CD14-positive monocyte (primary cell): ENCODE measurements around the gene TRDN. TPM values are rescaled to one million over a fixed set of nuclear protein-coding genes. Genes with fewer than 3 reads are reported as not detected.

Source experiments
- DNase-seq, 3 donors: peaks; one replicate each; pipeline ENCODE4 v3.0.0-alpha.2; 2011 to 2022
- H2AFZ ChIP-seq: 2 replicates; pipeline ENCODE4 v1.6.0; 2012; ENCODE audit warnings: mild to moderate bottlenecking, low read depth, low read length, inconsistent platforms; ENCODE audit not compliant: insufficient read depth, poor library complexity, severe bottlenecking
- H3K27ac ChIP-seq, 2 donors: 1 replicate in 1 of 2; 2 replicates in 1 of 2; pipeline ENCODE4 v1.5.1; 2012 to 2013; ENCODE audit warnings: low read length in 2 of 2, control low read depth in 1 of 2, inconsistent platforms in 1 of 2, low read depth in 1 of 2, mild to moderate bottlenecking in 1 of 2
- H3K27me3 ChIP-seq, 2 donors: one replicate each; pipeline versions ENCODE4 v1.6.0 to v1.6.1; 2011 to 2013; ENCODE audit warnings: low read length in 2 of 2; ENCODE audit not compliant: control insufficient read depth in 2 of 2, insufficient read depth in 2 of 2
- H3K36me3 ChIP-seq, 2 donors: replicated peaks in 1 of 2; 1 replicate in 1 of 2; 2 replicates in 1 of 2; pipeline versions ENCODE4 v1.5.1 to v1.6.1; 2012 to 2013; ENCODE audit warnings: low read length in 2 of 2, control low read depth in 1 of 2, inconsistent platforms in 1 of 2, mild to moderate bottlenecking in 1 of 2; ENCODE audit not compliant: insufficient read depth in 2 of 2, control insufficient read depth in 1 of 2
- H3K4me1 ChIP-seq, 2 donors: 1 replicate in 1 of 2; 2 replicates in 1 of 2; pipeline versions ENCODE4 v1.5.1 to v1.6.1; 2012 to 2013; ENCODE audit warnings: low read length in 2 of 2, control low read depth in 1 of 2, inconsistent platforms in 1 of 2, mild to moderate bottlenecking in 1 of 2, moderate library complexity in 1 of 2; ENCODE audit not compliant: insufficient read depth in 2 of 2, control insufficient read depth in 1 of 2
- H3K4me2 ChIP-seq: replicated peaks from 2 replicates; pipeline ENCODE3; 2012; ENCODE audit warnings: low read length, moderate library complexity, mild to moderate bottlenecking; ENCODE audit not compliant: poor library complexity, severe bottlenecking; ENCODE audit errors: extremely low read depth
- H3K4me3 ChIP-seq, 3 experiments: fragments of 200-600 bp in 1 of 3; sonication (generic) in 1 of 3; replicated peaks in 1 of 3; 1 replicate in 2 of 3; 2 replicates in 1 of 3; pipeline ENCODE4 v1.5.1; 2011 to 2013; ENCODE audit warnings: low read length in 3 of 3, mild to moderate bottlenecking in 3 of 3, control low read depth in 2 of 3, low read depth in 2 of 3, inconsistent platforms in 1 of 3, moderate library complexity in 1 of 3
- H3K79me2 ChIP-seq: 2 replicates; pipeline ENCODE4 v1.6.0; 2012; ENCODE audit warnings: mild to moderate bottlenecking, control low read depth, inconsistent platforms, low read length, moderate library complexity; ENCODE audit not compliant: insufficient read depth
- H3K9ac ChIP-seq: 2 replicates; pipeline ENCODE4 v1.6.0; 2017; ENCODE audit warnings: low read length, mild to moderate bottlenecking; ENCODE audit not compliant: insufficient read depth, poor library complexity, severe bottlenecking
- H3K9me3 ChIP-seq, 2 donors: replicated peaks in 1 of 2; 1 replicate in 1 of 2; 2 replicates in 1 of 2; pipeline versions ENCODE4 v1.5.1 to v1.6.1; 2012 to 2013; ENCODE audit warnings: low read length in 2 of 2, control low read depth in 1 of 2; ENCODE audit not compliant: control insufficient read depth in 1 of 2, insufficient read depth in 1 of 2
- H4K20me1 ChIP-seq: 2 replicates; pipeline ENCODE4 v1.6.0; 2012; ENCODE audit warnings: mild to moderate bottlenecking, low read length, control low read depth, moderate library complexity; ENCODE audit not compliant: insufficient read depth
- H3K27ac Mint-ChIP-seq, 7 donors: one replicate each; pipeline ENCODE4 v1.8.0; 2020; ENCODE audit warnings: mild to moderate bottlenecking in 7 of 7, mixed read lengths in 7 of 7, moderate library complexity in 6 of 7, inconsistent platforms in 2 of 7
- H3K27me3 Mint-ChIP-seq, 3 donors: one replicate each; pipeline ENCODE4 v1.8.0; 2021 to 2022; ENCODE audit warnings: low read depth in 3 of 3, mild to moderate bottlenecking in 3 of 3, mixed read lengths in 3 of 3, moderate library complexity in 3 of 3, inconsistent platforms in 1 of 3
- H3K36me3 Mint-ChIP-seq, 2 donors: one replicate each; pipeline ENCODE4 v1.8.0; 2020; ENCODE audit warnings: mixed read lengths in 2 of 2, inconsistent platforms in 1 of 2, mild to moderate bottlenecking in 1 of 2
- H3K4me1 Mint-ChIP-seq: one replicate; pipeline ENCODE4 v1.8.0; 2020; ENCODE audit warnings: mild to moderate bottlenecking, mixed read lengths
- H3K4me3 Mint-ChIP-seq, 2 donors: one replicate each; pipeline ENCODE4 v1.8.0; 2020; ENCODE audit warnings: mild to moderate bottlenecking in 2 of 2, mixed read lengths in 2 of 2, moderate library complexity in 1 of 2
- H3K9me3 Mint-ChIP-seq, 7 donors: one replicate each; pipeline ENCODE4 v1.8.0; 2020 to 2022; ENCODE audit warnings: mixed read lengths in 7 of 7, mild to moderate bottlenecking in 6 of 7, moderate library complexity in 6 of 7, inconsistent platforms in 2 of 7
- WGBS: methylation state at CpG from one replicate; pipeline ENCODE4 v1.1.5; 2013; ENCODE audit warnings: missing lambda C conversion rate; ENCODE audit not compliant: insufficient coverage; 5-methylcytosine and 5-hydroxymethylcytosine counted together
- intact Hi-C, 2 donors: fragments of 100-400 bp; cut with micrococcal nuclease; formaldehyde crosslinking; loops; one replicate each; pipeline versions ENCODE4 v1.15.0 to v1.15.1; 2023
- polyA plus RNA-seq, 3 donors: library from polyadenylated mRNA; depleted of rRNA in 1 of 3; unstranded in 2 of 3; stranded (reverse) in 1 of 3; fragments of 300-500 nt in 2 of 3; fragments of >200 nt in 1 of 3; fragmentation: Illumina TruSeq in 2 of 3; gene quantifications; 1 replicate in 2 of 3; 2 replicates in 1 of 3; pipeline ENCODE4 v1.2.3, GENCODE V29; 2012 to 2021
- TF ChIP-seq, protein P1 (sequence below): fragments of 200-600 bp; IDR thresholded peaks from one replicate; pipeline ENCODE4 v1.8.0; 2022; ENCODE audit warnings: antibody characterized with exemption, mild to moderate bottlenecking

The TRDN gene
- polyA plus RNA-seq, 3 donors = not detected

DNA sequence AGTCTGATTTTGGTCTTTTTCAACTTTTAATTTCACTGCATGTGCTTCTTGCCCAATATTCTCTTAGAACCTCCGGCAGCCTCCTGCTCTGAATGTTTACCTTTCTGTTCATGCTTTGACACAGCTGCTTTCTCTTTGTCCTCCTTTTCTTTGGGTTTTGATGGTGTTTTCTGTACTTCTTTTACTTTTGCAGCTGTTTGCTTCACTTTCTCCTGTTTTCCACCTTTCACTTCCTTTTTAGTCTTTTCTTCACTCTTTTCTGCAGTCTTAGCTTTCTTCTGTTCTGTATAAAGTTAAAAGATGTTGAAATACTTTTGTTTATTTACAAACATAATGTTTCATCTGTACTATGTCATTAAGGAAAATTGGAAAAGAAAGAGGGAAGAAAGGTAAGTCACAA lies 133.1 kb downstream of the TRDN start:
- Mint-ChIP-seq H3K27ac (no peak overlapping the region), H3K9me3 (peaks cover 0 to 2% (median 0%) of the 10 kb centered on the region in 7 donors), H3K36me3 (no peaks in the 10 kb centered on the region), H3K4me3 (no peak overlapping the region), H3K27me3 (no peaks in the 10 kb centered on the region), H3K4me1 (no peaks in the 10 kb centered on the region)
- H3K79me2 ChIP-seq = no peaks in the 10 kb centered on the region
- H3K27me3 ChIP-seq = no peaks in the 10 kb centered on the region
- H3K9me3 ChIP-seq = no peaks in the 10 kb centered on the region
- H4K20me1 ChIP-seq = no peaks in the 10 kb centered on the region
- TF ChIP-seq, protein P1, sequence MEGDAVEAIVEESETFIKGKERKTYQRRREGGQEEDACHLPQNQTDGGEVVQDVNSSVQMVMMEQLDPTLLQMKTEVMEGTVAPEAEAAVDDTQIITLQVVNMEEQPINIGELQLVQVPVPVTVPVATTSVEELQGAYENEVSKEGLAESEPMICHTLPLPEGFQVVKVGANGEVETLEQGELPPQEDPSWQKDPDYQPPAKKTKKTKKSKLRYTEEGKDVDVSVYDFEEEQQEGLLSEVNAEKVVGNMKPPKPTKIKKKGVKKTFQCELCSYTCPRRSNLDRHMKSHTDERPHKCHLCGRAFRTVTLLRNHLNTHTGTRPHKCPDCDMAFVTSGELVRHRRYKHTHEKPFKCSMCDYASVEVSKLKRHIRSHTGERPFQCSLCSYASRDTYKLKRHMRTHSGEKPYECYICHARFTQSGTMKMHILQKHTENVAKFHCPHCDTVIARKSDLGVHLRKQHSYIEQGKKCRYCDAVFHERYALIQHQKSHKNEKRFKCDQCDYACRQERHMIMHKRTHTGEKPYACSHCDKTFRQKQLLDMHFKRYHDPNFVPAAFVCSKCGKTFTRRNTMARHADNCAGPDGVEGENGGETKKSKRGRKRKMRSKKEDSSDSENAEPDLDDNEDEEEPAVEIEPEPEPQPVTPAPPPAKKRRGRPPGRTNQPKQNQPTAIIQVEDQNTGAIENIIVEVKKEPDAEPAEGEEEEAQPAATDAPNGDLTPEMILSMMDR = no peak
- H3K27ac ChIP-seq = no peak overlapping the region
- no peaks in the 10 kb centered on the region for H3K4me1 ChIP-seq
- H3K4me3 ChIP-seq = no peak overlapping the region
- intact Hi-C loops = no loop called here
- no peaks in the 10 kb centered on the region for H3K36me3 ChIP-seq
- WGBS = no CpG with 5 or more reads among the region's 1 CpG
- H3K4me2 ChIP-seq = no peak overlapping the region
- H2AFZ ChIP-seq = no peak overlapping the region
- H3K9ac ChIP-seq = no peak overlapping the region
- DNase-seq = no peak

DNA sequence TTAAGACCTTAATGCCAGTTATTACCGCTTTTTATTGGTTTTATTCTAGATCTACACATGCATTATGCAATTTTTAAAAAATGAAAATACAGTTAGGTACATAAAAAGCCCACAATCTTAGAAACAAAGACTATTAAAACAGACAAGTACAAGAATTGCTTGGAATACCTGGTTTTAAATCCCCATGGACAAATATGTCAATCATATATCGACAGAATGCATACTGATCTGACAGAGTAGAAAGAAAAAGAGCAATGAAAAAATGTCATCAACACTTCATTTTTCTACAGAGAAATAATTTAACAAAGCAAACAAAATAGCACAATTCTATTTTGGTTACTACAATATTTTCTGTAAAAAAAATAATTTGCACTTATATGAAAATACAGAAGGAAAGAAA lies 139.7 kb downstream of the TRDN start:
- no peak for DNase-seq
- H3K27me3 Mint-ChIP-seq = no peaks in the 10 kb centered on the region

More for the DNA sequence above, 139.7 kb downstream of the TRDN start:
- H3K27me3 ChIP-seq = no peaks in the 10 kb centered on the region
- peaks cover 0 to 6% of the 10 kb centered on the region in 2 donors for H3K9me3 ChIP-seq
- no peak overlapping the region for H3K4me2 ChIP-seq
- no peaks in the 10 kb centered on the region for H4K20me1 ChIP-seq
- no peaks in the 10 kb centered on the region for H3K36me3 Mint-ChIP-seq
- no peak overlapping the region for H3K4me3 ChIP-seq
- no peak overlapping the region for H3K27ac Mint-ChIP-seq
- H3K79me2 ChIP-seq = no peaks in the 10 kb centered on the region
- H3K27ac ChIP-seq = no peak overlapping the region
- WGBS = no CpG with 5 or more reads among the region's 2 CpGs
- H3K9me3 Mint-ChIP-seq = no peaks in the 10 kb centered on the region
- no peaks in the 10 kb centered on the region for H3K4me1 ChIP-seq
- H3K36me3 ChIP-seq = no peaks in the 10 kb centered on the region
- intact Hi-C loops = no loop called here
- H3K4me3 Mint-ChIP-seq = no peak overlapping the region
- TF ChIP-seq, protein P1 = no peak
- no peak overlapping the region for H3K9ac ChIP-seq
- H3K4me1 Mint-ChIP-seq = no peaks in the 10 kb centered on the region
- no peak overlapping the region for H2AFZ ChIP-seq
